ENCODE data around the gene ZNRF2.

- TF ChIP-seq POLR2A (IDR thresholded peaks at IDR 0.05; ENCODE audit: low read depth, low read length) (no peak), CTCF (conservative IDR thresholded peaks at IDR 0.05; ENCODE audit: low read depth, low read length) (no peak), SMC3 (IDR thresholded peaks at IDR 0.05; ENCODE audit: low read depth, low read length) (no peak), MXI1 (IDR thresholded peaks at IDR 0.05; ENCODE audit: borderline replicate concordance, low read depth, low read length) (no peak), CEBPB (IDR thresholded peaks at IDR 0.05; ENCODE audit: low read depth, low read length) (no peak), USF2 (IDR thresholded peaks at IDR 0.05; ENCODE audit: low read depth, low read length) (no peak), MAZ (IDR thresholded peaks at IDR 0.05; ENCODE audit: borderline replicate concordance, low read depth, low read length) (no peak), RFX5 (IDR thresholded peaks at IDR 0.05; ENCODE audit: low read depth, low read length) (no peak), FOS (IDR thresholded peaks at IDR 0.05; ENCODE audit: low read depth, low read length) (no peak), RAD21 (IDR thresholded peaks at IDR 0.05; ENCODE audit: low read length) (no peak), ELK1 (IDR thresholded peaks at IDR 0.05; ENCODE audit: borderline replicate concordance, low read depth, low read length) (no peak), RCOR1 (IDR thresholded peaks at IDR 0.05; ENCODE audit: insufficient replicate concordance, low read length) (no peak), NFE2L2 (IDR thresholded peaks at IDR 0.05; ENCODE audit: low read depth, low read length) (no peak)
Observed at GRCh38 chr7:30330134-30331111, 46.0 kb downstream of the ZNRF2 start.

Data from IMR-90 (cell line).